Coronary artery (tissue), 2 donors: ENCODE data around the gene MTSS2.
A peak's percentile ranks its signal among the peaks of the same experiment; 100 is the strongest.

Source experiments
- DNase-seq: peaks from one replicate; pipeline ENCODE4 v3.0.0-alpha.2; 2017; ENCODE audit warnings: low spot score
- H3K27ac ChIP-seq, 2 donors: fragments of 200-600 bp; sonication (generic); one replicate each; pipeline ENCODE4 v1.5.1; 2016 to 2019
- H3K4me3 ChIP-seq: fragments of 200-600 bp; sonication (generic); 2 replicates; pipeline ENCODE4 v1.5.1; 2016; ENCODE audit warnings: mild to moderate bottlenecking, moderate library complexity
- CTCF ChIP-seq: fragments of 200-600 bp; sonication (generic); IDR thresholded peaks from one replicate; pipeline ENCODE4 v1.5.1; 2019; ENCODE audit warnings: antibody characterized with exemption

Gene MTSS2

GRCh38 chr16:70713824-70714223, 28.0 kb upstream of the MTSS2 start:
- Histone ChIP-seq H3K27ac (peak overlapping the region; percentile 91 to 92), H3K4me3 (no peak overlapping the region)
- DNase-seq = no peak
- TF ChIP-seq CTCF = no peak

GRCh38 chr16:70713342-70713741, 27.5 kb upstream of the MTSS2 start:
- no peak for DNase-seq
- no peak for TF ChIP-seq CTCF
- H3K4me3 ChIP-seq = no peak overlapping the region
- H3K27ac ChIP-seq = no peak overlapping the region

- Histone ChIP-seq H3K27ac (no peak overlapping the region), H3K4me3 (no peak overlapping the region)
- no peak for DNase-seq
- no peak for TF ChIP-seq CTCF
Observed at GRCh38 chr16:70712942-70713341, 27.1 kb upstream of the MTSS2 start.

GRCh38 chr16:70712359-70712758, 26.5 kb upstream of the MTSS2 start:
- H3K27ac ChIP-seq = no peak overlapping the region
- H3K4me3 ChIP-seq = no peak overlapping the region
- no peak for TF ChIP-seq CTCF
- no peak for DNase-seq

GRCh38 chr16:70711211-70712031, 25.6 kb upstream of the MTSS2 start:
- Histone ChIP-seq H3K4me3 (no peak overlapping the region), H3K27ac (no peak overlapping the region)
- no peak for TF ChIP-seq CTCF
- no peak for DNase-seq

- no peak overlapping the region for H3K27ac ChIP-seq
- DNase-seq = no peak
- TF ChIP-seq CTCF = no peak
- H3K4me3 ChIP-seq = no peak overlapping the region
Observed at GRCh38 chr16:70710422-70711210, 24.8 kb upstream of the MTSS2 start.
